Activated T-helper 1 cell treated with anti-CD3 and anti-CD28 coated beads, Interleukin-12 subunit alpha, Interleukin-12 subunit beta, Interleukin-2, Interleukin-4 antibody, amounts not matched to agents 30 ng/mL and 10 ng/mL and 1 ng/mL, durations not matched to agents 14 hours and 24 hours and 36 hours (primary cell): Measurements from ENCODE around the gene TREH. TPM values are rescaled to one million over a fixed set of nuclear protein-coding genes. Genes with fewer than 3 reads are reported as not detected.

Experiments
- DNase-seq: peaks from one replicate; pipeline ENCODE4 v3.0.0; 2021; ENCODE audit warnings: low spot score
- H3K27ac Mint-ChIP-seq: one replicate; pipeline ENCODE4 v1.8.0; 2021; ENCODE audit warnings: mild to moderate bottlenecking, mixed read lengths
- H3K27me3 Mint-ChIP-seq: one replicate; pipeline ENCODE4 v1.8.0; 2022; ENCODE audit warnings: mild to moderate bottlenecking, moderate library complexity, mixed read lengths; ENCODE audit not compliant: insufficient read depth
- H3K36me3 Mint-ChIP-seq: one replicate; pipeline ENCODE4 v1.8.0; 2021; ENCODE audit warnings: low read depth, mixed read lengths
- H3K4me1 Mint-ChIP-seq: one replicate; pipeline ENCODE4 v1.8.0; 2021; ENCODE audit warnings: low read depth, mixed read lengths
- H3K4me3 Mint-ChIP-seq: one replicate; pipeline ENCODE4 v1.8.0; 2021; ENCODE audit warnings: mild to moderate bottlenecking, moderate library complexity, mixed read lengths
- H3K9me3 Mint-ChIP-seq: one replicate; pipeline ENCODE4 v1.8.0; 2021; ENCODE audit warnings: mixed read lengths
- intact Hi-C: fragments of 100-400 bp; cut with micrococcal nuclease; formaldehyde crosslinking; loops from one replicate; pipeline ENCODE4 v1.15.1; 2024
- total RNA-seq: library from RNA; stranded (reverse); gene quantifications from 2 replicates; pipeline ENCODE4 v1.2.3, GENCODE V29; 2022

Gene TREH
- total RNA-seq, 1 donor from 2014 or later: not detected

DNA sequence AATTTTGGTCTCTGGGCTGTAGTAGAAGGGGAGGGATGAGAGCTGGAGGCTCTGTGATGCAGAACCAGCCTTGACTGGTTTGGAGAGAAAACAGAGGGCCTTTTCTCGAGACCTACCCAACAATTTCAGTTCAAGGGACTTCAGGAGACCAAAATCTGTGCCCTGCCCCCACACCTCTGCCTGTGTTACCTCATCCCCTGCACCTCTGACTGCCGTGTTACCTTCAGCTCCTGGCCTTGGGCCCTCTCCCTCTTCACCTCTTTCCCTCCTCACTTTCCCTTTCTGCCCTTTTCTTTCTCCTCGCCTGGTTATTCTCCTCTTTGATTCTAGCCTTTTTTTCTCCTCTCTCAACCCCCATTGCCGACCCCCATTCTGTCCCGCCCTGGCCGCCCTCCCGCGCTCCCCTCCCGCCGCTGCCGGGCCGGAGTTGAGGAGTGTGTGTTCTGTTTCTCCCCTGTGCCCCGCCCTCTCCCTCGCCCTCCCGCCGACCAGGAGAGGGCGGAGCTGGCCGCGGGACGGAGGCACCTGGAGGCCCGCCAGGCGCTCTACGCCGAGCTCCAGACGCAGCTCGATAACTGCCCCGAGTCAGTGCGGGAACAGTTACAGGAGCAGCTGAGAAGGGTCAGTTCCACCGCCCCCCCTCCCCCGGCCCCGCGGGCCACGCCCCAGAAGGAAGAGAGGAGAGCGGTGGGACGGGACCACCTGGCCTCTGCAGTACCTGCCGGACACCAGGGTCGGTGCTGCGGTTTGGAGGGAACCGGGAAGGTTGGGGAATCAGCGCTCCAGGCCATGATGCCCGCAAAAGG lies 44.8 kb downstream of the TREH start:
- intact Hi-C loops: no loop called here
- Mint-ChIP-seq H3K9me3 (no peaks in the 10 kb centered on the region), H3K36me3 (no peaks in the 10 kb centered on the region), H3K27ac (no peak overlapping the region), H3K27me3 (peaks cover 6% of the 10 kb centered on the region), H3K4me3 (no peak overlapping the region), H3K4me1 (no peaks in the 10 kb centered on the region)
- DNase-seq: no peak

- peaks cover 6% of the 10 kb centered on the region for H3K27me3 Mint-ChIP-seq
- intact Hi-C loops: no loop called here
- H3K4me3 Mint-ChIP-seq: no peak overlapping the region
- DNase-seq: no peak
- H3K4me1 Mint-ChIP-seq: no peaks in the 10 kb centered on the region
- no peaks in the 10 kb centered on the region for H3K9me3 Mint-ChIP-seq
- no peak overlapping the region for H3K27ac Mint-ChIP-seq
- no peaks in the 10 kb centered on the region for H3K36me3 Mint-ChIP-seq
Observed at GRCh38 chr11:118633979-118634378, 45.5 kb downstream of the TREH start.

DNA sequence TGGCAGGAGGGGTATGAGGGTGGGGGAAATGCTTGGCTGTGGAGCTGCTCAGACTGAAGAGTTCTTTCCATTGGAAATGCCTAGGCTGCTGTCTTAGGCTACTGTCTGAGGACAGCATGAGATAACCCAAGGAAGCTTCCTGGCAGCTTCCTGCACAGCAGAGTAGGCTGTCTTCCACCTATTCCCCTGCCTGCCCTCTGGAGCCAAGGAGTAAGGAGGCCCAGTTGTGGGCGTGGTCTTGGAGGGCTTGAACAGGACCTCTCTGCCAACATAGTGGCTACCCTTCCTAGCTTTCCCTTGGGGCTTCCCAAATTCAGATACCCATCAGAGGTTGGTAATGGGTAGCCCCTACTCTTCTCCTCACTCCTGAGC lies 46.1 kb downstream of the TREH start:
- Mint-ChIP-seq H3K9me3 (no peaks in the 10 kb centered on the region), H3K4me1 (no peaks in the 10 kb centered on the region), H3K36me3 (no peaks in the 10 kb centered on the region), H3K4me3 (no peak overlapping the region), H3K27me3 (peaks cover 6% of the 10 kb centered on the region), H3K27ac (no peak overlapping the region)
- intact Hi-C loops: no loop called here
- DNase-seq: no peak

DNA sequence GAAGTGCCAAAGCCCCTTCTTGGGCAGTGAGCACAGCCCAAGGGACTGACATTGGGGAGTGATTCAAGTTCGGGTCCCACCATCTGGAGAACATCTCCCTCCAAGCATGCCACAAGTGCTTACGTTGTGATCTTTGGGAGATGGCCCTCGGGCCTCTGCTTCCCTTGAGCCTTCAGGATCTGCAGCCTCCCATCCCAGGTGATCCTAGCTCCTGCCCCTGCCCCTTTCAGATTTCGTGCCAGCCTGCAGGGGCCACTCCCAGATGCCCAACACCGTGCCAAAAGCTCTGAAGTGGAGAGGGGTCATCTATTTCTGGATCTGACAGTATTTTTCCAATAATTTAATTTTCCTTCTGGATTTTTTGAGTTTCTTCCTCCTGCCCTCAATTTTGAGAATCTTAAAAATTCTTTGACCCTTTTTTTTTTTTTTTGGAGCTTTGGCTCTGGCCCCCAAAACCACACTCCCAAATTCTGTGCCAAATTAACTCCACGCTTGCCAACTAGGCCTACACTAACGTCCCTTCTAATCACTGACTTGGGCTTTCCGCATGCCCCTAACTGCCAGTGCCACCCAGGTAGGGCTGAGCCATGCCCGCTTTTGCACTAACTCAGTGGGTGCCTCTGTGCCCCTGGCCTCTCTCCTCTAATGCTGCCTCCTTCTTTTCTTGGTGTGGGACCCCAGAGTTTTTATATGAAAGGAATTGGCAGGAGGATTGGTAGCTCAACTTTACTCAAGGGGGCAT lies 46.7 kb downstream of the TREH start:
- H3K36me3 Mint-ChIP-seq: no peaks in the 10 kb centered on the region
- no peak overlapping the region for H3K4me3 Mint-ChIP-seq
- peaks cover 6% of the 10 kb centered on the region for H3K27me3 Mint-ChIP-seq
- no peaks in the 10 kb centered on the region for H3K4me1 Mint-ChIP-seq
- DNase-seq: no peak
- no peak overlapping the region for H3K27ac Mint-ChIP-seq
- no peaks in the 10 kb centered on the region for H3K9me3 Mint-ChIP-seq
- intact Hi-C loops: no loop called here

DNA sequence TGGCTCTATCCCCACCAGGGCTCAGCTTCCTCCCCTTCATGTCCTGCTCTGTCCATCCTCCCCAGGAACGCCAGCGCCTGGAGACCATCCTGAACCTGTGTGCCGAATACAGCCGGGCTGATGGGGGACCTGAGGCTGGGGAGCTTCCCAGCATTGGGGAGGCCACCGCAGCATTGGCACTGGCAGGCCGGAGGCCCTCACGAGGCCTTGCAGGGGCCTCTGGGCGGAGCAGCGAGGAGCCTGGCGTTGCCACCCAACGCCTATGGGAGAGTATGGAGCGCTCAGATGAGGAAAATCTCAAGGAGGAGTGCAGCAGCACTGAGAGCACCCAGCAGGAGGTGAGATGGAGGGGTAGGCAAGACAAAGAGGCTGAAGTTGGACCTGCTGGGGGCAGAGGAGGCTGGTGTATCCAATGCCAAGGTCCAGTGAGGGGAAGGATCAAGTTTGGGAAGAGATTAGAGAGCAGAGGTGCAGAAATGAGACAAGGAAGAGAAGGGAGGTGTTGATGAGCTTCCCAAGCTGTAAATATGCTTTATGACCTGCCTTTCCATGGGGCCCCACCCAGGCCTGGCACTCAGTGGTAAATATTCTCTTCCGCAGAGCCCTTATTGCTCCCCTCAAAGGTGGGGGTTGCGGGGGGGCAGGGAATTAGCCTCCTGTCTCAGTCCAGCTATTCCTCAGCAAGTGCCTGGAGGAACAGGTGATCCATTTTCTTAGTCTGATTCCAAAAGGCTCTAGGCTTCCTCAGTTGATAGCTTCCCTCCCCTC lies 48.1 kb downstream of the TREH start:
- Mint-ChIP-seq H3K4me3 (no peak overlapping the region), H3K27ac (no peak overlapping the region), H3K27me3 (peaks cover 8% of the 10 kb centered on the region), H3K36me3 (no peaks in the 10 kb centered on the region), H3K9me3 (no peaks in the 10 kb centered on the region), H3K4me1 (no peaks in the 10 kb centered on the region)
- no peak for DNase-seq
- intact Hi-C loops: no loop called here

DNA sequence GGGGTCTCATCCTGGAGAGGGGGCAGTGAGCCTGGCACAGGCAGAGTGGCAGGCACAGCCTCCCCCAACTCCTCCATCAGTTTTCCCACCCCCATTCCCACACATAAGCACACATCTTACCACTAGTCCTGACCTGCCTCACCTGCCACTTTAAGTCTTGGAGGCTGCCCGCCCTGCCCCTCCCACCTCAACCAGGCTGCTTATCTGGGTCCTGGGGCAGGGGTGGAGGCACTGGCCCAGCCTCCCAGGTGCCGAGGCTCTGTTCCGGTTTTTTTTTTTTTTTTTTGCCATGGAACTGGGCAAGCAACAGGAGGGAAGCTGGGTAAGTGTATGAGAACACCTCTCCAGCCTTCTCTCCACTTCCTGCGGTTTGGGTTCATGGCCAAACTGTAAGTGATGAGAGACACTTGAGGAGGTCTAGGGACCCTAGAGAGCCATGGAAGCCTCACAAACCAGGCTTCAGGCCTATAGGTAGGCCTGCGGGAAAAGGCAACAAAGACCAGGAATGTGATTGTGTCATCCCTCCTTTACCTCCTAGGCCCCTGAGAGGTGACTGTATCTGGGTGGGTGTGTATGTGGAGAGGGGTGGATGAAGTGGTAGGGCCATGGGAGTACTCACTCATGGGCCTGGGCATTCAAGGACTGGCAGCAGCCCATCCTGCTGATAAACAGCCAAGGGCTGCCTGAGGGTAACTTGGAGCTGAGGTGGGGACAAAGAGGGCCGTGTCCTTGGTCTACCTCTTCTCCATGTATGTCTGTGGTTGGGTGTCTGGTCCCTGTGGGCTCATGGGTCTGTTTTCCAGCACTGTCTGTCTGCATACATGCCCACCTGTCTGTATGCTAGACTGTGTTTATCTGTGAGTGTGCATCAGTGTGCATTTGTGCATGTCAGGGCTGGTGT lies 49.4 kb downstream of the TREH start:
- Mint-ChIP-seq H3K4me3 (no peak overlapping the region), H3K4me1 (no peaks in the 10 kb centered on the region), H3K36me3 (no peaks in the 10 kb centered on the region), H3K9me3 (no peaks in the 10 kb centered on the region), H3K27ac (no peak overlapping the region), H3K27me3 (peaks cover 2% of the 10 kb centered on the region)
- DNase-seq: no peak
- intact Hi-C loops: no loop called here

GRCh38 chr11:118628861-118629549 lies 50.4 kb downstream of the TREH start:
- DNase-seq: no peak
- H3K9me3 Mint-ChIP-seq: no peaks in the 10 kb centered on the region
- no peaks in the 10 kb centered on the region for H3K36me3 Mint-ChIP-seq
- no peak overlapping the region for H3K4me3 Mint-ChIP-seq
- H3K4me1 Mint-ChIP-seq: no peaks in the 10 kb centered on the region
- intact Hi-C loops: no loop called here
- peaks cover 2% of the 10 kb centered on the region for H3K27me3 Mint-ChIP-seq
- H3K27ac Mint-ChIP-seq: no peak overlapping the region

DNA sequence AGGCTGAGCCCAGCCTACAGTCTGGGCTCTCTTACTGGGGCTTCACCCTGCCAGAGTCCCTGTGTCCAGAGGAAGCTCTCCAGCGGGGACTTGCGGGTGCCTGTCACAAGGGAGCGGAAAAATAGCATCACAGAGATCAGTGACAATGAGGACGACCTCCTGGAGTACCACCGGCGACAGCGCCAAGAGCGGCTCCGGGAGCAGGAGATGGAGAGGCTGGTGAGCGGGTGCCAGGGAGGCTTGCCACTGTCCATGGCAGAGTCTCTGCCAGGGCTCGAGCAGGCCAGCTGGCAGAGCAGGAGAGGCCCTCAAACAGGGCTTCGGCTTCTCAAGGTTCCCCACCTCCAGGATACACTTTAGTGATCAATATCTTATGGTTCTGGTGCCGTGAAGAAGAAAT lies 51.0 kb downstream of the TREH start:
- no peak overlapping the region for H3K27ac Mint-ChIP-seq
- intact Hi-C loops: no loop called here
- H3K36me3 Mint-ChIP-seq: no peaks in the 10 kb centered on the region
- no peak for DNase-seq
- H3K27me3 Mint-ChIP-seq: peaks cover 2% of the 10 kb centered on the region
- H3K4me1 Mint-ChIP-seq: no peaks in the 10 kb centered on the region
- no peak overlapping the region for H3K4me3 Mint-ChIP-seq
- no peaks in the 10 kb centered on the region for H3K9me3 Mint-ChIP-seq

GRCh38 chr11:118628031-118628430 lies 51.4 kb downstream of the TREH start:
- Mint-ChIP-seq H3K36me3 (no peaks in the 10 kb centered on the region), H3K4me1 (no peaks in the 10 kb centered on the region), H3K9me3 (no peaks in the 10 kb centered on the region), H3K27me3 (peaks cover 2% of the 10 kb centered on the region), H3K4me3 (no peak overlapping the region), H3K27ac (no peak overlapping the region)
- intact Hi-C loops: no loop called here
- DNase-seq: no peak

DNA sequence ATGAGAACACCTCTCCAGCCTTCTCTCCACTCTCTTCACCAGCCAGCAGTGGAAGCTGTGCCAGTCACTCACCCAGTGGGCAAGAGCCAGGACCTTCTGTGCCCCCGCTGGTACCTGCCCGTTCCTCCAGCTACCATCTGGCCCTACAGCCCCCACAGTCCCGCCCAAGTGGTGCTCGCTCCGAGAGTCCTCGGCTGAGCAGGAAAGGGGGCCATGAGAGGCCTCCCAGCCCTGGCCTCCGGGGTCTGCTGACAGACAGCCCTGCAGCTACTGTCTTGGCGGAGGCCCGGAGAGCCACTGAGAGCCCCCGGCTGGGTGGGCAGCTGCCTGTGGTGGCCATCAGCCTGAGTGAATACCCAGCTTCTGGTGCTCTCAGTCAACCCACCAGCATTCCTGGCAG lies 51.9 kb downstream of the TREH start:
- no peaks in the 10 kb centered on the region for H3K9me3 Mint-ChIP-seq
- no peak overlapping the region for H3K27ac Mint-ChIP-seq
- intact Hi-C loops: no loop called here
- no peak for DNase-seq
- H3K4me1 Mint-ChIP-seq: no peaks in the 10 kb centered on the region
- H3K36me3 Mint-ChIP-seq: no peaks in the 10 kb centered on the region
- H3K27me3 Mint-ChIP-seq: peaks cover 2% of the 10 kb centered on the region
- no peak overlapping the region for H3K4me3 Mint-ChIP-seq

DNA sequence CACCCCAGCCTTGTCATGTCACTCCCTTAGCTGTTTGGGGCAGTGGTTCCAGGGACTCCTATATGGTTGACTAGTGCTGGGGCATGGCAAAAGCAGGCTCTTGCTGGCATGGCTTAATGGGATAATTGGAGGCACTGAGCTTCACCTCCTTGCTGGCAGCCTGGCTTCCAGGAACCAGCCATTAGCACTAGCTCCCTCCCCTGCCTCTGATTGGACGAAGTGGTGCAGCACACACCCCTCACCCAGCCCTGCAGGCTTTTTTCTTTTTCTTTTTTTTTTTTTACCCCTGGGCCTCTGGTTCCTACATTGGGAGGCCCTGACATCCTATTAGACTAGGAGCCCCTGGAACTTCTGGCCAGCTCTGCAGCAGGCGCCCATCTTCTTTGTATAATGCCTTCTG lies 53.5 kb downstream of the TREH start:
- peaks cover 8% of the 10 kb centered on the region for H3K27me3 Mint-ChIP-seq
- no peaks in the 10 kb centered on the region for H3K9me3 Mint-ChIP-seq
- intact Hi-C loops: no loop called here
- peaks cover 1% of the 10 kb centered on the region for H3K4me1 Mint-ChIP-seq
- no peak for DNase-seq
- no peak overlapping the region for H3K4me3 Mint-ChIP-seq
- H3K27ac Mint-ChIP-seq: no peak overlapping the region
- no peaks in the 10 kb centered on the region for H3K36me3 Mint-ChIP-seq
